ENCODE measurements around the gene TIAM1. TPM values are rescaled to one million over a fixed set of nuclear protein-coding genes. Genes with fewer than 3 reads are reported as not detected.

Gene TIAM1
- total RNA-seq, 1 donor from 2014 or later, result 0.85 TPM

DNA sequence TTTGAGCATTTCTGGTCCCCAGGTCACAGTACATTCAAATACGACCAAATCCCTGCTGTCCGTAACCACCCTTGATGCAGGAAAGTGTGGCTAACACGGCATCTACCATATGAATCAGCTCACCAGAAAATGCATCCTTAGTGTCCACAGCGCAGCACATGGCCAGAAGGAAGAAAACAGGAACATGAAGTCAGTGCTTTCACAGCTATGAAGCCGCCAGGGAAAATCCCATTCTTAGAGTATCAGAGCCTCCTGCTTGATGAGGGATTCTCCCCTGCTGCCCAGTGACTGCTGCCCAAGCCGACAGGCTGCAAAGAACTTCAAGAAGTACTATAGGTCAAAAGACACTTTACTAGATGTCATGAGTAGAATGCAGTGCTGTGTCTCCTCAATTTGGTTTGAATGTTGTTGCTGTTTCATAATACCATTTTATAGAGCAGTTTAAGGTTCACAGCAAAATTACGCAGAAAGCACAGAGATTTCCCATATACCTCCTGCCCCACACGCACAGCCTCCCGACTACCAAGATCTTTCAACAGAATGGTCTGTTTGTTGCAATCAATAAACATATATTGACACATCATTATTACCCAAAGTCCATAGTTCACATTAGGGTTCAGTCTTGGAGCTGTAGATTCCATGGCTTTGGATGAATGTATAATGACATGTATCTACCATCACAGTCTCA is 14.5 kb downstream of the TIAM1 start:
- no peak for DNase-seq

DNA sequence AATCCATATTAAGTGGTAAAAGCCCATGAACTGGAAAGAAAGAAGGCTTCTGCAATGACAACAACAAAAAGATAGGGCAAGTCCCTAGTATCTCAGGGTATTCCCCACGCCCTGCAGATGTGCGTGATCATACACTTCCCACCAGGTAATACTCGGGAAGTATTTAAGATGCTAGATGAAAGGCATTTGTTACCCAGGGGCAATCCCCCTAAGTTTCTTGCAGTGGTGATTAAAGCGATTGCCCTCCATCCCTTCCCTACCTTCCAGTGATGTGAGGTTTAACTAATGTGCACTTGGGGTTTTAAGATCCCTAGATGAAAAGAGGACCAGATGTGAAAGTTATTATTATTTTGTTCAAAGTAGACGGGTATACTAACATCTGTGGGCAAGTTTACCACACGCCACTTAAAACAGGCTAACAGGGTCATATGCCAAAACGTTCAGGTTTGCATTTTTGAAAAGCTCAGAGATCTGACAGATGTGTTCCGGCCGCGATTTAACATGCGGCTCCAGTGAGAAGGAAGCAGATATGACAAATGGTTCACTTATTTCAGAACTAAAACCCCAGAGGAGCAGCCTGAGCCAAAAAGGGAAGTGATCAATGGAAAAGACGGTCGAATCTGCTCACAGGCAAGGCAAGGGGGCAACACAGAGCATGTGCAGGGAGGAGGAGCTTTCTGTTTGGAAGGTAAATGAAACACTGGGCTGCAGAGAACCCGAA is 17.4 kb downstream of the TIAM1 start:
- peak; percentile 12 for DNase-seq

GRCh38 chr21:31318971-31319370 is 25.1 kb downstream of the TIAM1 start:
- DNase-seq, result no peak

GRCh38 chr21:31317688-31318087 is 26.4 kb downstream of the TIAM1 start:
- DNase-seq, result no peak

DNA sequence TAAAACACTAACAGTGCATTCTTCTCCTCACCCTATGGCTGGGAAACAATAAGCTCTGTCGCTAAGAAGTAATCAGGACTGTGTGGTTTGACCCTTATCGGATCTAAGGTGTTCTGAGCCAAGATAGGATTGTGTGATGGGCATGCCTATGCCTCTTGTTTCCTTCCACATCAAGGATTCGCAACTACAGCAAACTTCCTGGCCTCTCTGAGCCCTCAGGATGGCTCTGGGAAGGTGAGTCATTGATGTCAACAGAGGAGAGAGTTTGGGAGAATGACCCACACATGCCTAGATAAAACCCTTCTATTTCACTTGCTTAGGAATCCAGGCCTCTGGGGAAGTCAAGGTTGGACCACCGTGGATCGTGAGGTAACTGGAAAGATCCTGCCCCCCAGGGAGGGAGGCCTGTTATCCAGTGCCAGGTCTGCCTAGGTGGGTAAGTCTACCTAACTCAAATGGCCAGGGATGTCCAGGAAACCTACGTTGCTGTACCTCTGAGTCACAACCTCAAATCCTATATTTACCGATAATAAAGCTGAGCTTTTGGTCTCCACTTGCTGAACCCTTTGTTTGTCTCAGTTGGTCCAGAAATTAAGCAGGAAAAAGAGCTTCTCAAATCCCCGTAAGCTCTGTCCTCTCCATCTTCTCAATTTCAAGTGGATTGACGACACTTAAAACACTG is 27.4 kb downstream of the TIAM1 start:
- DNase-seq, result peak; percentile 11

GRCh38 chr21:31316072-31316471 is 28.0 kb downstream of the TIAM1 start:
- no peak for DNase-seq

GRCh38 chr21:31310750-31311149 is 33.3 kb downstream of the TIAM1 start:
- DNase-seq, result no peak

DNA sequence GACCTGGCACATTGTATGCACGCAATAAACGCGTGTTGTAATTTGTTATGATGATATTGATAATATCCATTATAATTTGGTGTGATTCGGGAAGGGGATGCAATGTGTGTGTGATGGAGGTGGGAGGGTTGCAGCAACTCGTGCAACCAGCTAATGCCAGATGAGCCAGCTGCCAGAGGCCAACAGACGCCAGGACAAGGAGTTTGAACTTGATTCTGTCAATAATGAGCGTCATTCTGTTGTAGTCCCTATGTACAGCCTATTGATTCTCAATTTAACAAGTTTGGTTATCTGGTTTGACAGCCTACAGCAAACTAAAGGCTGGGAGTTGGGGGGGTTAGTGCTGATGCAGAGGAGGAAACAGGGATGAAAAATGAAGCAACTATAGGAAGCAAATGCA is 35.5 kb downstream of the TIAM1 start:
- DNase-seq, result no peak

DNA sequence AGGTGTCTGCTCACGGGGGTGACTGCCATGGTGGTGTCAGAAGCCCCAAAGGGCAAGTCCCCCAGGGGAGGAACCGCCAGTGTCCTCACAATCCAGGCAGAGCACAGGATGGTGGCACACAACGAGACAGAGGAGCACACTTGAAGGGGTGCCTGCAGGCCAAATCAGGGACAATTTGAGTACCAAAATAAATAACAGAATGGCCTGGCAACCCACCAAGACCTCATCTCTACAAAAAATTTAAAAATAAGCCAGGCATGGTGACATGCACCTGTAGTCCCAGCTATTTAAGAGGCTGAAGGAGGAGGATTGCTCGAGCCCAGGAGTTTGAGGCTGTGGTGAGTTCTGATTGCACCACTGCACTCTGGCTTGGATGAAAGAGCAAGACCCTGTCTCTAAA is 38.2 kb downstream of the TIAM1 start:
- DNase-seq, result no peak

DNA sequence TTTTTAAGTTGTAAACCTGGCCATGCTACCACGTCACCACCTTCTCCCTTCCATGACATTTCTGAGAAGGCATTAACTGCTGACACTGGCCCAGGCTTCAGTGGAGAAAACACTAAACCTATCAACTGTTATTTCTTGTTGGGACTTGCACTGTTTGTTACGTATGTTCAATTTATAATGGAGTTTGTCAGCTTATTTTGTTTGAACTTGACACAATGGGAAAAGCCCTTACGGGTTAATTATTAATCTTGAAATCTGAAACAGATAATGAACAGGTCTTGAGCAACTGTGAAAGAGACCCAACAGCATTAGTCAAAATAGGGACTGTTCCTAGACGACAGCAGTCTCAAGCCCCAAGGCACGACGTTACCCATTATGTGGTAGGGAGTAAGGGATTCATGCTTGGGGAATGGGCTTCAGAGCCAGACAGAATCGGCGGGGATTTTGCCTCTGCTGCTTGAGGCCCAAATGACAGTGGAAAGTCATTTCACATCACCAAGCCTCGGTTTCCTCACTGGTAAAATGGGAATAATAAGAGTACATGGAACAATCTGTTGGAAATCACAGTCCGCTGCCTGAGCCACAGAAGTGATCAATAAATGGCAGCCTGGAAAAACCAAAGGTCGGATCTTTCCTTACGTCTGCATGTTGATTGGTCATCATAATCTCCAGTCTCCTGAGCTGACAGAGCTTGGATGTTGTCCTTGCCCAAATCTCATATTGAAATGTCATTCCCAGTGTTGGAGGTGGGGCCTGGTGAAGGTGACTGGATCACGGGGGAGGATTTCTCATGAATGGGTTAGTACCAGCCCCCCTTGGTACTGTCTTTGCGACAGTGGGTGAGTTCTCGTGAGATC is 44.5 kb downstream of the TIAM1 start:
- DNase-seq, result no peak

DNA sequence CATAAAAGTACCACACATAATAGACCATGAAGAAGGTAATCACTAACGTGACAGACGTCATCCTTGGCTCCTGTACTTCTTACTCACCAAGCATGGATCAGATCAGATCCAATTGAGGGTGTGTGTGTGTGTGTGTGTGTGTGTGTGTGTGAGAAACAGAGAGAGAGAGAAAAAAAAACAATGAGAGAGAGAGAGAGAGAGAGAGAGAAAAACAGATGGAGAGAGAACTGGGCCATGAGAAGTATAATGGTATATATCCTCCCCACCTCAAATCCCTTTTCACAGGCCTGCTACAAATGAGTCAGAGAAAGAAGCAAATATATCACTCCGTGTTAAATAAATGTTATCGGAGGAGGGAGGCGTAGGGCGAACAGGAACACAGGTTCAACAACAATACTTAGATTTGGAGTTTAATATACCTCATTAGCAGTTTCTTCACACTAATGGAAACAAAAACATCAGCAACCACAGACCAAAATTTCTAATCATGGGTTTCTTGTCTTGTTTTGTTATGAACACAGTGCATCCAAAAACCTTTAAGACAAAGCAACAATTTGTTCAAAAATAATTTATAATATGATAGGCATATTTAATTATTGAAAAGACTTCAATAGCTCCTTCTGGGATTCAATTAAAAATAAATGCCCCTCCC is 45.3 kb downstream of the TIAM1 start:
- DNase-seq, result no peak

- DNase-seq, result no peak
These were observed 46.3 kb downstream of the TIAM1 start for GRCh38 chr21:31297806-31298205.

DNA sequence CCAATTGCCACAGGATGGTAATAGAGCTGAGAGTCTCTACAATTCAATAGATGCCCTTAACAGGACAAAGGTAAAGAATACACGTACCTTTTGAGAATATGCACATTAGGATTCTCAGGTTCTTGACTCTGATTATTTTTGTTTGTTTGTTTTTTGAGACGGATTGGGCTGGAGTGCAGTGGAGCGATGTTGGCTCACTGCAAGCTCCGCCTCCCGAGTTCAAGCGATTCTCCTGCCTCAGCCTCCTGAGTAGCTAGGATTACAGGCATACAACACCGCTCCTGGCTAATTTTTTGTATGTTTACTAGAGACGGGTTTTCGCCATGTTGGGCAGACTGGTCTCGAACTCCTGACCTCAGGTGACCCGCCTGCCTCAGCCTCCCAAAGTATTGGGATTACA is 48.4 kb downstream of the TIAM1 start:
- no peak for DNase-seq

DNA sequence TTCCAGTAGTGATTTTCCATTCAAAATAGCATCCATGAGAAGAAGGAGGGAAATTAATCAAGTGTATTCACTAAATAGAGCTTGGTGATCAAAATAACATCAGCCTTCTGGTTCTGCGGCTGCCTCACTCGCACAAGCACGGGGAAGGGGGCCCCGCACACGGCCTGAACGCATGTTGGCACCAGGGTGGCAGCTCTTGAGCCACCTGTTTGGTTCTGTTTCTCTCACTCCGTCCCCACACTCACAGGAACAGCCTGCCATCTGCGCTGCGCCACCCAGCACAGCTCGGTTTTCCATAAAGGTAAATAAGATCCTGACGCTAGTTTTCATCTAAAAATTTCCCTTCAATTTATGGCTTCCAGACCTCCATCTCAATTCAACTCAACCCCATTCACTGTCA is 49.4 kb downstream of the TIAM1 start:
- DNase-seq, result no peak

GRCh38 chr21:31293986-31294385 is 50.1 kb downstream of the TIAM1 start:
- peak; percentile 71 for DNase-seq

DNA sequence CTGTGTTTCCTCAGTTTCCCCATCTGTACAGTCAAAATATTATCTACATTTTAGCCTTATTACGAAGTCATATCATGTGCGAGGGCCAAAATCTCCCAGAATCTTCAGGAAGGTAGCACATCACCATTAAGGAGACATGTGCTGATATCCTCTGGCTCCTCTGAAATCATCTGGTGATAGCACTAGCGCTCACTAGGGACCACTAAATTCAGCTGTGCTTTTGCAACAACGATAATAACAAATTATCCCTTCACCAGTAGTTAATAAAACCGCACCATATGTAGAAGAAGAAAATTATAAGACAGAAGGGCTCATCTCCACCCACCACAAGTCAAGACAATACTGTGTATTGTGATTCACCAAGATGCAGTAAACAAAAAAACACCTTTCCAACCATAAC is 53.3 kb downstream of the TIAM1 start:
- no peak for DNase-seq

GRCh38 chr21:31289702-31290101 is 54.4 kb downstream of the TIAM1 start:
- no peak for DNase-seq

- DNase-seq, result no peak
These were observed 55.9 kb downstream of the TIAM1 start for GRCh38 chr21:31288191-31288590.

DNA sequence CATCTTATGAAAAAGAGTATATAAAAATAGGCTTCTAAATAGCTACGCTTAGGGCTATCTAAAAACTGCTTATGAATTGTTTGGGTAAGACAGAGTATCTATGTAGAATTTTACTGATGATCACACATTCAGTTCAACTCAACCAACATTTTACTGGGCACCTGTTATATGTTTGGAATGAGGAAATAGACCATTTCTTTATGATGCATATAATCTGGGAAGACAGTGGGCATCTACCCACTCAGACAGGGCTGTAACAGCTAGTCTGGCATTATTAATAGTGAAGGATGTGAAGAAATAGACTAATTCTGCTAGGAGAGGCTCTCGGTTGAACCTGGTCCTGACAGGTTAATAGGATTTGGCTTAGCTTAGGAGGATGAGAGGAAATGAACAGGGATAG is 56.9 kb downstream of the TIAM1 start:
- DNase-seq, result no peak

DNA sequence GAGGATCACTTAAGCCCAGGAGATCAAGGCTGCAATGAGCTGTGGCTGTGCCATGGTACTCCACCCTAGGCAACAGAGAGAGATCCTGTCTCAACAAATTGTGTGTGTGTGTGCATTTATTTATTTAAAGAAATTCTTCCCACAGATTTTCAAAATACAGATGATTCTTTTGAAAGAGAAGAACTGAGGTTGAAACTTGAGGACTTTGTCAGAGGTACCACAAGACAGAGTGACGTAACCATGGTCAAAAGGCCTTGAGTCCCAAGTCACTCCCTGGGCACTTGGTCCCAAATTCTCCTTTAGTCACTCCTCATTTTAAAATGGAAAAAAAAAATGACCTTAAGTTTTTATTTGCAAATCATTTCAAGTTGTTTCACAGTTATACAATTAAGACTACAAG is 57.4 kb downstream of the TIAM1 start:
- DNase-seq, result no peak

DNA sequence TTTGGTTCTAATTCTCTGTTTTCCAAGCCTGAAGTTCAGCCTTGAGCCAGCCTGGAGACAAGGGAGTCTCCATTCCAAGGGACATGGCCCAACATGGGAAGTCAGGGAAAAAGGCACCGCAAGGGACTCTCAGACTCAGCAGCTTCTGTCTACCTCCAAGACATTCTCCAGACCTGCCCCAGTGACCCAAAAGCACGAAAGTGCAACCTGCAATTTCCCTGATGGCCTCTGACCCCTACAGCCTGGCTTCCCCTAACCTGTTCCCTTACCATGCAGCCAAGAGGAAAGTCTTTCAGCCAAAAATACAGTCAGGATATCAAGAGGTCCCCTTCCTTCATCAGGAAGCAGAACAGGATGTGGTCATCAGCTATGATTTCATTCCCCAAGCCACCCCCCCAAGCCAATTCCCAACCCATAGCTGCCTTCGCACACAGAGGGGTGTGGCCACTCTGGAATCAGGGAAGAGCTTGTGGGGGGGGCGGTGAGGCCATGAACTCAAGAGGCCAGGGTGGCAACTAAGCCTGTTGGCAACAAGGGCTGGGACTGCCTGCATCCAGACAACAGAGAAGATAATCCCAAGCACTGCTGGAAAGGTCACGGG is 59.2 kb downstream of the TIAM1 start:
- DNase-seq, result peak; percentile 4

DNA sequence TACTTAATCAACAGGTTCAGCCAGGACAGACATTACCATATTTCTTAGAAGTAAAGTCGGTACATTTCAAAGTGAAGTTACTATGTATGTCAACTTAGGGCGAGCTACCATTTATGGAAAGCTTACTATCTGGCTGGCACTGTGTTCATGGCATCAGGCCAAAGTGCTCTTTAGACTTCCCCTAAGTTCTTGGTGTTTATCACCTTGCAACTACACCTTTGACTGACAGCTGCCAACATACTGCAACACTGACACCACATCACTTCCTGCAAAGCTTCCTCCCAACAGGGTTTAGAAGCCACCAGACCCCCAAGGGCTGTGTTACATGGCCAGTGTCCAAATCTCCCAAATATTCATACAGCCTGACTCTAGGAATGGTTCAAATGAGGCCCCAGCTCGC is 61.0 kb downstream of the TIAM1 start:
- no peak for DNase-seq

All from dermis blood vessel endothelial cell (primary cell).